Stomach (tissue), 4 donors: ENCODE results near the gene ADCY7.

Source experiments
- POLR2AphosphoS5 ChIP-seq, 3 donors: sonication (generic); formaldehyde crosslinking; IDR thresholded peaks; one replicate each; pipeline ENCODE4 v1.6.1; 2016; ENCODE audit warnings: antibody characterized with exemption in 3 of 3
- TF ChIP-seq, protein P1 (sequence below), 7 experiments: fragments of 450-650 bp in 4 of 7; fragments of 200-600 bp in 3 of 7; sonication (generic) in 3 of 7; IDR thresholded peaks; one replicate each; pipeline ENCODE4 v1.5.1; 2016 to 2019; ENCODE audit warnings: antibody characterized with exemption in 7 of 7, control low read depth in 2 of 7, mild to moderate bottlenecking in 1 of 7

DNA sequence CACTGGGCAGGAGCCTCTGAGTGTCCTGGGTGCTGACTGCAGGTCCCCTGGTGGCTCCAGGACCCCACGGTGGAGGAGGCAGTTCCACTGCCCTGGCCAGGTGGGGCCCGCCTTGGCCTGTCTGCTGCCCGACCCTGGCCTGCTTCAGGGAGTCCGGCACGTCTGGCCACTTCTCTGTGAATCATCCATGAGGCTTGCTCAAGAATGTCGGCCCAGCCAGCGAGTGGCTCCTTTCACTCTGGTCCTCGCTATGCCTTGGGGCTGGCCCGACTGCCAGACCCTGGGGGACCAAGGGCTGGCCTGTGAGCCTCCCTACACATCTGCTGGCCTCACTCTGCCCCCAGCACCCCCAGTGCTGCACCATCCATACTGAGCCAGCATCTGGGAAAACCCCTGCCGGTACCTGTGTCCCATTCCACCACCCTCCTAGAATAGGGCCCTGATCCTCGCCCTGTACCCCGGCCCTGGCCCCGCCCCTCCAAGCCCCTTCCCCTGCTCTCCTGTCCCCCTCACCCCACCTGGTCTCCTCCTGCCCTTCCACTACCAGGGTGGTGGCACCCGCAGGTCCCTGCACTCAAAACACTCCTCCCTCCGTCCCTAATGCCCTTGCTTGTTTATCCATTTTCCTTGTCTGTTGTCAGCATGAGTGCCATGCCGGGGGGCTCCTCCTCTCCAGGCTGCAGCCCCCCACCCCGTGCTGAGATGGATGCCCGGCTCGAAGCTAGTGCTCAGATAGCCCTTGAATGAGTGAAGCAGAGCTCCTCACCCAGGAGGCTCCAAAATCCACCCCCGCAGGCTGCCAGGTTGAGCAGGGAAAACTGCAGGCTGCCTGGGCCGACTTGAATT is 35.5 kb downstream of the ADCY7 start:
- peak in 1 of 3 donors; percentile 2 for TF ChIP-seq POLR2AphosphoS5 (IDR thresholded peaks at IDR 0.05)
- TF ChIP-seq, protein P1, sequence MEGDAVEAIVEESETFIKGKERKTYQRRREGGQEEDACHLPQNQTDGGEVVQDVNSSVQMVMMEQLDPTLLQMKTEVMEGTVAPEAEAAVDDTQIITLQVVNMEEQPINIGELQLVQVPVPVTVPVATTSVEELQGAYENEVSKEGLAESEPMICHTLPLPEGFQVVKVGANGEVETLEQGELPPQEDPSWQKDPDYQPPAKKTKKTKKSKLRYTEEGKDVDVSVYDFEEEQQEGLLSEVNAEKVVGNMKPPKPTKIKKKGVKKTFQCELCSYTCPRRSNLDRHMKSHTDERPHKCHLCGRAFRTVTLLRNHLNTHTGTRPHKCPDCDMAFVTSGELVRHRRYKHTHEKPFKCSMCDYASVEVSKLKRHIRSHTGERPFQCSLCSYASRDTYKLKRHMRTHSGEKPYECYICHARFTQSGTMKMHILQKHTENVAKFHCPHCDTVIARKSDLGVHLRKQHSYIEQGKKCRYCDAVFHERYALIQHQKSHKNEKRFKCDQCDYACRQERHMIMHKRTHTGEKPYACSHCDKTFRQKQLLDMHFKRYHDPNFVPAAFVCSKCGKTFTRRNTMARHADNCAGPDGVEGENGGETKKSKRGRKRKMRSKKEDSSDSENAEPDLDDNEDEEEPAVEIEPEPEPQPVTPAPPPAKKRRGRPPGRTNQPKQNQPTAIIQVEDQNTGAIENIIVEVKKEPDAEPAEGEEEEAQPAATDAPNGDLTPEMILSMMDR (IDR thresholded peaks at IDR 0.05) = no peak
